GM19455 (cell line): ENCODE results near the gene DSTN.

ENCODE experiments used
- ATAC-seq: cut with Tn5 transposase; IDR thresholded peaks from one replicate; pipeline ENCODE4 v1.9.1; 2021; ENCODE audit not compliant: unreplicated experiment

Gene DSTN

GRCh38 chr20:17545127-17545526 lies 24.7 kb upstream of the DSTN start:
- no peak for ATAC-seq

GRCh38 chr20:17549131-17549530 lies 20.7 kb upstream of the DSTN start:
- ATAC-seq = no peak

GRCh38 chr20:17555106-17555505 lies 14.8 kb upstream of the DSTN start:
- no peak for ATAC-seq

DNA sequence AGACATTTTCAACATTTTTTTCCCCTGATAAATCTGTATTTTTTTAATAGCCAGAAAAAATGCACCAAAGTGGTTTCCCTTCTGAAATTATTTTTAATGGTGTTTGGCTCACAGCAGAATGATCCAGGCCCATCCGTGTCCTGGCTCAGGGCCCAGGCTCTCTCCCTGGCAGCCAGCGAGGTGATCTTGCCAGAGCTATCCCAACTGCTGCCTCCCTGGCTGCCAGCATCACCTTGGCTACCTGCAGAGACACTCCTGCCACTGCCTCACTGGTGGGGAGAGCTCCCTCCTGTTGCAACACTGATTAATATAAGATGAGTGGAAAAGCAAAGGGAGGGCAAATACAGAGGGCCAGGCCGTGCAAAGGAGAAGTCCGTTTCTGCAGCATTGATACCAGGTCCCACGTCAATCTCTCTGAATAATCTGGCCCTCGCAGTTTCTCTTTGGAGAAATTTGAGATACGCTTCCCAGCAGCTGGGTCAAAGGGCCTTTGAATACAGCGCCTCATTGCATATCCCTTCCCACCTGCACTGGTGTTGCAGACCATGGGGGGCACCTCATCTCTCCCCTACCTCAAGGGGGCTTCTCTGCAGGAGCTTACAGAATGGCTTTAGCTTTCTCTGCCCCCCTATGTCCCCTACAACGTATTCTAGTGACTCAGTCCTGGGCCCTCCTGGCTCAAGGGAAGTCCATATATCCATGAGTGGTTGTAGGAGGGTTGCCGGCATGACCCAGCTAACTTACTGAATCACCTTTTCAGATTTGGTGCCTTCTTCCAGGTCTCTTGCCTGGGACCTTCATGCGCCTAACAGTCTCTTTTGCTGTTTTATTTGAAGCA lies 12.8 kb upstream of the DSTN start:
- no peak for ATAC-seq

GRCh38 chr20:17557675-17558006 lies 12.2 kb upstream of the DSTN start:
- no peak for ATAC-seq

GRCh38 chr20:17558154-17558940 lies 11.5 kb upstream of the DSTN start:
- ATAC-seq = no peak

DNA sequence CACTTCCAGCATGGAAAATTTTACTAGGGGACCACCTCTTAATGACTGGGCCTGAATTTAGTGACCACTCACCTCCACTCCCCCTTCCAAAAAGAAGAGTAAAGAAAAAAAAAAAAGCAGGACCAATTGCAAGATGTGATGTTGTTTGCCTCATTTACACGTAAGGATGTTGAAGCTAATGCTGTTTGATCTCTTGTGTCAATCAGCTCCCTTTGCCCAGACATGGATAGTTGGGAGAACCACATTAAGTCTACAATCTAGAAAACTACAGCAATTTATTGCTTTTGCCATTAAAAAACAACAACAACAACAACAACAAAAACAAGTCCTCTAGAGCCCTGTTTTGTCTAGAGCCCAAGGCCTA lies 11.0 kb upstream of the DSTN start:
- no peak for ATAC-seq

DNA sequence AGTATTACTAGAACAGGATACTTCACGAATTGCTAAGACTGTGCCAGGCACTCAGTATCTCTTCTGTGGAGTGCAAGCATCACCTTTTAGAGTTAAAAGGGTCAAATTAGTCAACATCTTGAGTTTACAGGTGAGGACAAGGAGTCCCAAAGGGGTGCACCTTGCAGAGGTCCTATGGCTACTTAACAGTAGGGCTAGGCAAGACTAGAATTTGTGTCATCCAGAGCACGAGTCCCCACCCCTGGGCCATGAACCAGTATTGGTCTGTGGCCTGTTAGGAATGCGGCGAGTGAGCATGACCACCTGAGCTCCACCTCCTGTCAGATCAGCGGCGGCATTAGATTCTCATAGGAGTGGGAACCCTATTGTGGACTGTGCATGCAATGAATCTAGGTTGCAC lies 10.5 kb upstream of the DSTN start:
- ATAC-seq = no peak

- no peak for ATAC-seq
Observed at GRCh38 chr20:17560344-17561074, 9.4 kb upstream of the DSTN start.

DNA sequence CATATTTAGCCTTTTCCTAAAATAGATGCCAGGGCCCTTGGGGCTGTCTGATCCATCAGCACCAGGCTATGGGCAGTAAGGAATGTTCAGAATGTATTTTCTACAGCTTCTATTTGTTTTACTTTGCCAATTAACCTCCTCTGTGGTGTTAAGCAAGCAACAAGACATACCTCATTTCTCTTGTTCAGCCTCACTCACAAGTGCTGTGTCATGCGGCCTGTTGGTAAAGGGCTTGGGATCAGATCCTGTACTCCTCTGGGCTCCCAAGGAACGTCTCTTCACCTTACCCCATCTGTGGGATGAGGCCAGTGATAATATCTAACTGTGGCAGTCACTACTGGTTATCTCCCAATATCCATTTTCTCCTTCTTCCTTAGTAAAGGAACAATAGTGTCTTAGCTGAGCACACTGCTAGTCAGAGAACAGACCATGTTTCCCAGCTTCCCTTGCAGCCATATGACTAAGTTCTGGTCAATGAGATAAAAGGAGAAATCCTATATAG lies 7.0 kb upstream of the DSTN start:
- ATAC-seq = no peak

GRCh38 chr20:17565169-17565845 lies 4.6 kb upstream of the DSTN start:
- ATAC-seq = no peak

- ATAC-seq = no peak
Observed at GRCh38 chr20:17566345-17566744, 3.5 kb upstream of the DSTN start.

DNA sequence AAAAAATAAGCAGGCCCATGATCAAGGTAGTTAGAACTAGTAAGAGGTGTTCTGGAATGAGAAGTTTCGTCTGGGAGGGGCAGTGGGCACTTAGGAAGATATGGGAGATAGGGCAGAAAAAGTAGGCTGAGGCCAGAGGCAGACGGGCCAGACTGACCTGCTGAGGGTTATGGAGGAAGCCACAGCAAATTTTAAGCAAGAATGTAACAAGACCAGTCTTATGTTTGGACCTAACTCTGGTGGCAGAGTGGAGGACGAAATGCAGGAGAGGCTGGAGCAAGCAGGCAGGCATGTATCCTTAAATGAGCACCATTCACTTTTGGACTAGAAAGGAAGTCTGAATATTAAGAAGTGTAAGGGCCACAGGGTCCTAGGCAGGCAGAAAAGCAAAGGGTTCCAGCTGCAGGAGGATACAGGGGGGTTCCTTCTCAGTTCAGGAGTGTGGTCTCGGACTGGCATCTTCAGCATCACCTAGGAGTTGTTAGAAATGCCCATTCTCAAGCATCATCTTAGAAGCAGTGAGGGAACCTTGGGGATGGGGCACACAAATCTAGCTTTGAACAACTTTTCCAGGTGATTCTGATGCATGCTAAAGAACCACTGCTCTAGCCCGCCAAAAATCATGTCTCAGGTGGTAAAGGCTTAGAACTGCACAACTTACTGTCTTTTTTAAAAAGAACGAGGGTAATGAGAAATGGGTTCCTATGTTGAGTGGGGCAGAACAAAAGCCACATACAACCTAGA lies 1.7 kb upstream of the DSTN start:
- ATAC-seq = no peak

DNA sequence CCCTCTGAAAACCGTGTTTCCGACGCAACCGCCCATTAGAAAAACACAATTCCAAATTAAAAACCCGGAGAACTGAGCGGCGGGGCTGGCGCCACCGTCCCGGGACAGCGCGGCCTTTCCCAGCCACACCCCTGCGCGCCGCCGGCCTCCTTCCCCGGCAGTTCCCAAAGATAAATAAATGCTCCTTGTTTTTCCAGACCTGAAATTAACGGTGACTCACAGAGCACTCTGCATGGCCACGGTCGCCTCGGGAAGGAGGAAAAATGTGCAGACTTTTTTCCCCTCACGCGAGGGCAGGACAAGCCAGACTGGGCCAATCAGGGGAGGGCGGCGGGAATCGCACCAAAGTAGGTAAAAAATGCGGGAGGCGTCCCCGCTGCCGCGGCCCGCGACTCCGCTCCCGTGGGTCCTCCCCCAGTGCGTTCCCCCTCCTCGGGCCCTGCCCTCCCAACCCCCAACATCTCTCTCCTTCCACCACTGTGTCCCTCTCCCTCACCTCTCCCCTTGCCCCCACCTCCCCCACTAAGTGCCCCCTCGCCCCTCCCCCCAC lies 828 bp upstream of the DSTN start:
- no peak for ATAC-seq

DNA sequence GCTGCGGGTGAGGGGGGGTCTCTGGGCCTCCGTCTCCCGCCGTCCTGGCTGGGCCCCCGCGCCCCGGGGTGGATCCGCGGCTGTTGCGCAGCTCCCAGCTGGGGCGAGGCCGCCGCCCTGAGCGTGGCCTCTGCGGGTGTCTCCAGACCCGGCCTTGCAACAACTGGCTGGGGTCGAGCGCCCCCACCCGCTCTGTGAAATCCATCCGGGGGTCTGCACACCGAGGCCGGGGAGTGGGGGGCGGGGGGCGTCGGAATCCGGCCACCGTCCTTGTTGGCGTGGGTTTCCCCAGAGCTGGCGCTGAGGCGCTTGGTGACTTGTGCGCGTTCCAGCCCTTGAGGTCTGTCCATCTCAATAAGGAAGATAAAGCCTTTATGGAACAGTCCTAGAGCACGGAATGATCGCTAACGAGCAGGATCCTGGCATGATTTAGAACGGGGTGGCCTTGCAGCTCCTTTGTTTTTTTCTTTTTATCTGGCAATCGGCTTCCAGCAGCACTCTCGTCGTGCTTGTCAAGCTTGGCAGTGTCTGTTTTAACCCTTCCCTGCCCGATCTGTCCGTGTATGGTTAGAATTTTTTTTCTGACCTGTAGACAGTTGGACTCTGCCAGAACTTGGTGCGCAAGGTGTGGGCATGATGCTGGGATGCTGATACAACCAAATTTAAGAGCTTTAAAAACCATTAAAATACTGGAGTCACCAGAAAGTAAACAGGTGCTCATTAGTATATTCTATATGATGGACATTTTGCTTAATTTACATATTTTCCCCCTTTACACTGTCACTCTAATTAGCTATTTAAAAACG lies 675 bp downstream of the DSTN start:
- peak; percentile 50 for ATAC-seq

DNA sequence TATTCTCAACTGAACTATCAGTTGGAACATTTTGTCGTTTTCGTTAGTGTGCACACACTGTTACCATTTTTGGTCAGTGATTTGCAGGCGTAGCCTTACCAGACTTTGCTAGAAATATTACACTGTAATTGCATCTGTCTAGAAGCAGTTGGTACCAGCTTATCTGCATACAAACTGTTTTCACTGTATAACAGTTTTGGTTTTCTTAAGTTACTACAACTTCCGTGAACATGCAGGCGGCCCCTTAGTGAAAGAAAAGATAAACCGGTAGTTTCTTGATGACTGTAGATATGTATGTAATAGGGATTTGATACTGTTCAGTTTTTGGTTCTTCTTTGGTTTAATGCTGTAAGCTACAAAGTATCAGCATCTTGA lies 1.3 kb downstream of the DSTN start:
- ATAC-seq = peak; percentile 38

DNA sequence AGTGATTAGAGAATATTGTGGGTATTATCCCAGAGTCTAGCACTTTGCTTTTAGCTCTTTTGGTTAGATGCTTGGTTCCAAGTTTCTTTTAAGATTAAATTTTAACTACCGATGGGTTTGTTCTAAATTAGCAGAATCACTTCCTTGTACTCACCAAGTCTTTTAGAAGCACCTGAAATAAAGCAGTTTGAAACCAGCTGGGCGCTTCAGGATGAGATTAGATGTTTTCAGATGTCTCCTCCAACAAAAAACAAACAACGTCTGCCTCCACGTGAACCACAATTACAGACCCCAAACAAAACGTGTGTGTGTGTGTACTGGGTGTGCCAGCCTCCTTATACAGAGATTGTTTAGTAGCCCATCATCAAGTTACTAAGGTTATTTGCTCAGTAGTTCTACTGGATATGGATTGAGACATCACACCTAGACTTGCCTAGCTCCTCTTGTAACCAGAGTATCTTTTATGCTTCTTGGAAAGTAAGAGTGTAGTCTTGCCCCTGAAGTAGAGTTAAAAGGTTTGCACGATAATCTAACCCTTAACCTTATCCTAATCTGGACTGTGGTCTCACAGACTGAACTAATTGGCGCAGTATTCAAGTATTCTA lies 2.3 kb downstream of the DSTN start:
- ATAC-seq = no peak

- ATAC-seq = no peak
Observed at GRCh38 chr20:17573463-17573862, 3.6 kb downstream of the DSTN start.

- ATAC-seq = no peak
Observed at GRCh38 chr20:17576215-17576614, 6.3 kb downstream of the DSTN start.
